Measurements from ENCODE around the gene SCAP.
"Not testable (repeated sequence)": the region's sequence is repeated elsewhere in the genome, so short reads cannot be mapped to it uniquely, and the experiment has no call there.

Gene SCAP

GRCh38 chr3:47399531-47400270, 76.0 kb downstream of the SCAP start:
- DNase-seq (ENCODE audit: low read depth in 1 of 2, low spot score in 1 of 2): no peak

GRCh38 chr3:47399016-47399415, 76.7 kb downstream of the SCAP start:
- no peak for DNase-seq (ENCODE audit: low read depth in 1 of 2, low spot score in 1 of 2)

- DNase-seq (ENCODE audit: low read depth in 1 of 2, low spot score in 1 of 2): no peak
Measured at GRCh38 chr3:47398228-47398627, 77.5 kb downstream of the SCAP start.

- DNase-seq (ENCODE audit: low read depth in 1 of 2, low spot score in 1 of 2): no peak
Measured at GRCh38 chr3:47394881-47395280, 80.9 kb downstream of the SCAP start.

GRCh38 chr3:47394140-47394870, 81.4 kb downstream of the SCAP start:
- DNase-seq (ENCODE audit: low read depth in 1 of 2, low spot score in 1 of 2): no peak

- DNase-seq (ENCODE audit: low read depth in 1 of 2, low spot score in 1 of 2): no peak
Measured at GRCh38 chr3:47392933-47393332, 82.8 kb downstream of the SCAP start.

GRCh38 chr3:47385796-47386195, 89.9 kb downstream of the SCAP start:
- no peak for DNase-seq (ENCODE audit: low read depth in 1 of 2, low spot score in 1 of 2)

- no peak for DNase-seq (ENCODE audit: low read depth in 1 of 2, low spot score in 1 of 2)
Measured at GRCh38 chr3:47385007-47385406, 90.7 kb downstream of the SCAP start.

- DNase-seq (ENCODE audit: low read depth in 1 of 2, low spot score in 1 of 2): no peak
Measured at GRCh38 chr3:47384425-47384824, 91.3 kb downstream of the SCAP start.

- peak; percentile 44 to 65 for DNase-seq (ENCODE audit: low read depth in 1 of 2, low spot score in 1 of 2)
Measured at GRCh38 chr3:47381317-47382157, 94.2 kb downstream of the SCAP start.

- DNase-seq (ENCODE audit: low read depth in 1 of 2, low spot score in 1 of 2): peak; percentile 97 to 99
Measured at GRCh38 chr3:47380601-47381316, 95.0 kb downstream of the SCAP start, which contains the start of gene PTPN23. PTPN23 (plus strand) TSS chr3:47381021; CDS start chr3:47381097, 76 bp downstream.

GRCh38 chr3:47380026-47380600, 95.6 kb downstream of the SCAP start:
- no peak for DNase-seq (ENCODE audit: low read depth in 1 of 2, low spot score in 1 of 2)

GRCh38 chr3:47379411-47379899, 96.3 kb downstream of the SCAP start:
- no peak for DNase-seq (ENCODE audit: low read depth in 1 of 2, low spot score in 1 of 2)

- no peak for DNase-seq (ENCODE audit: low read depth in 1 of 2, low spot score in 1 of 2)
Measured at GRCh38 chr3:47378869-47379268, 96.9 kb downstream of the SCAP start.

- DNase-seq (ENCODE audit: low read depth in 1 of 2, low spot score in 1 of 2): no peak
Measured at GRCh38 chr3:47377186-47377585, 98.6 kb downstream of the SCAP start.

GRCh38 chr3:47376393-47376792, 99.3 kb downstream of the SCAP start:
- no peak for DNase-seq (ENCODE audit: low read depth in 1 of 2, low spot score in 1 of 2)

- no peak for DNase-seq (ENCODE audit: low read depth in 1 of 2, low spot score in 1 of 2)
Measured at GRCh38 chr3:47374587-47374986, 101.2 kb downstream of the SCAP start.

- no peak for DNase-seq (ENCODE audit: low read depth in 1 of 2, low spot score in 1 of 2)
Measured at GRCh38 chr3:47370887-47371697, 104.6 kb downstream of the SCAP start.

- DNase-seq (ENCODE audit: low read depth in 1 of 2, low spot score in 1 of 2): not testable (repeated sequence)
Measured at GRCh38 chr3:47370020-47370419, 105.7 kb downstream of the SCAP start.

- DNase-seq (ENCODE audit: low read depth in 1 of 2, low spot score in 1 of 2): no peak
Measured at GRCh38 chr3:47367631-47368030, 108.1 kb downstream of the SCAP start.

All from activated CD4-positive, alpha-beta T cell treated with anti-CD3 and anti-CD28 coated beads, Interleukin-2, amount 50 U/mL, for 24 hours (primary cell).